Measurements from ENCODE around the gene RPL3. TPM values are rescaled to one million over a fixed set of nuclear protein-coding genes. Genes with fewer than 3 reads are reported as not detected.

The RPL3 gene
- total RNA-seq, 1 experiment from 2014 or later = 2,830 TPM

- Histone ChIP-seq H3T11ph (ENCODE audit: low read length) (no peak overlapping the region), H2BK5ac (ENCODE audit: insufficient read length, low read length) (no peak overlapping the region), H3K4ac (ENCODE audit: low read depth, low read length) (no peak overlapping the region), H3K14ac (ENCODE audit: insufficient read depth, low read length) (no peak overlapping the region), H3K79me1 (ENCODE audit: insufficient read depth, low read depth, low read length, poor library complexity, severe bottlenecking) (no peaks in the 10 kb centered on the region), H3K23me2 (ENCODE audit: insufficient read length, low read depth, low read length, poor library complexity, severe bottlenecking) (peaks cover 6% of the 10 kb centered on the region), H4K5ac (ENCODE audit: insufficient read length, low read depth, low read length) (no peak overlapping the region), H3K4me1 (ENCODE audit: insufficient read depth, low read length) (peaks cover 6% of the 10 kb centered on the region; the same call in 1 of the 2 replicates), H3K79me2 (ENCODE audit: insufficient read depth, low read length) (no peaks in the 10 kb centered on the region), H3K23ac (ENCODE audit: insufficient read length, low read depth, low read length) (no peak overlapping the region), H3K9me3 (ENCODE audit: control insufficient read depth, low read depth, low read length) (no peaks in the 10 kb centered on the region), H4K20me1 (ENCODE audit: control insufficient read depth, insufficient read depth, insufficient read length) (no peaks in the 10 kb centered on the region), H2AK5ac (ENCODE audit: insufficient read length, low read length) (no peak overlapping the region), H2BK120ac (ENCODE audit: low read depth, low read length, poor library complexity, severe bottlenecking) (no peak overlapping the region), H3K18ac (ENCODE audit: insufficient read length, low read depth, low read length) (peak overlapping the region; percentile 27), H4K8ac (replicated peaks; ENCODE audit: insufficient read length, low read depth, low read length) (no peak overlapping the region), H2BK12ac (ENCODE audit: insufficient read length, low read depth, low read length) (no peak overlapping the region), H3K4me2 (ENCODE audit: insufficient read depth, insufficient read length, low read length) (peak overlapping the region; percentile 59), H3K27me3 (ENCODE audit: insufficient read depth, low read length) (no peaks in the 10 kb centered on the region), H4K91ac (ENCODE audit: insufficient read length, low read depth, low read length) (no peak overlapping the region), H3K27ac (ENCODE audit: insufficient read length, low read depth, low read length) (no peak overlapping the region), H2BK20ac (ENCODE audit: low read depth, low read length, poor library complexity, severe bottlenecking) (no peak overlapping the region), H2BK15ac (ENCODE audit: low read depth, low read length) (no peak overlapping the region), H3K56ac (ENCODE audit: insufficient read length, low read depth, low read length) (no peak overlapping the region), H3K9ac (ENCODE audit: extremely low read depth, insufficient read length, low read length) (no peak overlapping the region), H2AFZ (ENCODE audit: low read length) (no peak overlapping the region)
- peak overlapping the region; percentile 72 to 88 for H3K4me3 Mint-ChIP-seq
- WGBS (ENCODE audit: extremely low coverage, insufficient read length, low lambda C conversion rate) = no CpG with 5 or more reads among the region's 11 CpGs
- no peak for TF ChIP-seq CTCF (conservative IDR thresholded peaks at IDR 0.05)
- DNase-seq = no peak
- peaks cover 17 to 29% of the 10 kb centered on the region in 2 experiments for H3K4me1 Mint-ChIP-seq
- no peaks in the 10 kb centered on the region for H3K9me3 Mint-ChIP-seq
- no peaks in the 10 kb centered on the region; a peak in 1 of 7 replicates for H3K36me3 Mint-ChIP-seq (ENCODE audit: insufficient read depth in 1 of 3, low read depth in 3 of 3)
- peaks cover 32% of the 10 kb centered on the region for H3K27me3 Mint-ChIP-seq (ENCODE audit: low read depth)
- H3K27ac Mint-ChIP-seq = no peak overlapping the region
These were observed 29.6 kb upstream of the RPL3 start for GRCh38 chr22:39348909-39349505.
